ENCODE data around the gene TADA3.

Gene TADA3

DNA sequence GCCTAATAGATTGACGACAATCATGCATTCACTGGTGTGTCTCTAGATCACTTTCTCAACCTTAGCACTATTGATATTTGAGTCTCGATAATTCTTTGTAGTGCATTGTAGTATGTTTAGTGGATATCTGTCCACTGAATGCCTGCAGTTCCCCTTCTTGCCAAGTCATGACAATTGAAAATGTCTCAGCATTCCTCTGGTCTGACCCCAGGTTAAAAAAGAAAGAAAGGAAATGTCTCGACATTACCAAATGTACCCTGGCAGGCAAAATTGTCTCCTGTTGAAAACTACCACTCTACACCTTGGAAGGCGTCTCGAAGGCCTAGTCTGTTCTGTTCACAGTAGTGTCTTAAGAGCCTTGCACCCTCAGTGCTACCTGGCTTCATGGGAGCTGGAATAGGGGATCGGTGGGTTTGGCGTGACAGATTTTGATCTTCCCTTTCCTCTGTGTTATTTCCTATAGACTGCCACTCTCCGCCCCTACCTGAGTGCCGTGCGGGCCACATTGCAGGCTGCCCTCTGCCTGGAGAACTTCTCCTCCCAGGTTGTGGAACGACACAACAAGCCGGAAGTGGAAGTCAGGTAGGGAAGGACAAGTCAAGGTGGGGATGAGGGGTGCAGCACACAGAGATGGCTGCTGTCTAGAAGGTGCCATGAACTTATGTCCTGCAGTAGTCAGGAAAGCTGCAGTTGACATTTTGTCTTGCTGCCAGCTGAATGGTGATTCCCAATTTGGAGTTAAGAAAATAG lies 5.1 kb upstream of the TADA3 start:
- no peaks in the 10 kb centered on the region for H3K9me3 Mint-ChIP-seq
- no peaks in the 10 kb centered on the region for H3K27me3 Mint-ChIP-seq
- DNase-seq (no peak), ATAC-seq (no peak)
- peaks cover 31% of the 10 kb centered on the region for H3K4me1 Mint-ChIP-seq
- H3K4me3 Mint-ChIP-seq: no peak overlapping the region
- H3K27ac Mint-ChIP-seq: peak overlapping the region in 1 of 2 donors; percentile 69

DNA sequence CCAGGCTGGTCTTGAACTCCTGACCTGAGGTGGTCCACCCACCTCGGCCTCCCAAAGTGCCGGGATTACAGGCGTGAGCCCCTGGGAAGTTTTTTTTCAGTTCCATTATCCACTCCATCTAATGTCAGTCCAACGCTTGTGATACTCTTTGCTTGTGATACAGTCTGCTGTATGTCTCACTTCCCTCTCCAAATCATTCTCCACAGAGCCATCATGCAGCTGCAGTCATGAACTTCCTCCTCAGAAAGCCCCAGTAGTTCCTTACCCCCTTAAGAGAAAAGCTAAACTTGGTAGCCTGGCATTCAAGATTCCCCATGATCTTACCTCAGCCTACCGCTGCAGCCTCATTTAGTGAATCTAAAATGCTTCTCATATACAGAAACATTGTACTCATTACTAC lies 2.9 kb upstream of the TADA3 start:
- DNase-seq: no peak
- Mint-ChIP-seq H3K27ac (peak overlapping the region; percentile 72 to 93), H3K4me3 (peak overlapping the region; percentile 22 to 69), H3K4me1 (peaks cover 50% of the 10 kb centered on the region), H3K9me3 (no peaks in the 10 kb centered on the region), H3K27me3 (no peaks in the 10 kb centered on the region)
- ATAC-seq: no peak

DNA sequence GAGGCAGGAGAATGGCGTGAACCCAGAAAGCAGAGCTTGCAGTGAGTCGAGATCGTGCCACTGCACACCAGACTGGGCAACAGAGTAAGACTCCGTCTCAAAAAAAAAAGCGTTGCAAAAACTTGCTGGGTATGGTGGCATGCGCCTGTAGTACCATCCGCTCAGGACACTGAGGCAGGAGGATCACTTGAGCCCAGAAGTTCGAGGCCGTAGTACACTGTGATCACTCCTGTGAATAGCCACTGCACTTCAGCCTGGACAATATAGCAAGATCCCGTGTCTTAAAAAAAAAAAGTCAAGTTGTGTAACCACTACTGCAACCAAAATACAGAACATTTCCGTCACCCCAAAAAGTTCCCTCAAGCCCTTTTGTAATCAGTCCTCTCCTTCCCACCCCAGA lies 2.1 kb upstream of the TADA3 start:
- DNase-seq (no peak), ATAC-seq (no peak)
- peaks cover 58% of the 10 kb centered on the region for H3K4me1 Mint-ChIP-seq
- H3K27me3 Mint-ChIP-seq: no peaks in the 10 kb centered on the region
- H3K27ac Mint-ChIP-seq: peak overlapping the region; percentile 100
- peak overlapping the region; percentile 86 to 87 for H3K4me3 Mint-ChIP-seq
- H3K9me3 Mint-ChIP-seq: no peaks in the 10 kb centered on the region

DNA sequence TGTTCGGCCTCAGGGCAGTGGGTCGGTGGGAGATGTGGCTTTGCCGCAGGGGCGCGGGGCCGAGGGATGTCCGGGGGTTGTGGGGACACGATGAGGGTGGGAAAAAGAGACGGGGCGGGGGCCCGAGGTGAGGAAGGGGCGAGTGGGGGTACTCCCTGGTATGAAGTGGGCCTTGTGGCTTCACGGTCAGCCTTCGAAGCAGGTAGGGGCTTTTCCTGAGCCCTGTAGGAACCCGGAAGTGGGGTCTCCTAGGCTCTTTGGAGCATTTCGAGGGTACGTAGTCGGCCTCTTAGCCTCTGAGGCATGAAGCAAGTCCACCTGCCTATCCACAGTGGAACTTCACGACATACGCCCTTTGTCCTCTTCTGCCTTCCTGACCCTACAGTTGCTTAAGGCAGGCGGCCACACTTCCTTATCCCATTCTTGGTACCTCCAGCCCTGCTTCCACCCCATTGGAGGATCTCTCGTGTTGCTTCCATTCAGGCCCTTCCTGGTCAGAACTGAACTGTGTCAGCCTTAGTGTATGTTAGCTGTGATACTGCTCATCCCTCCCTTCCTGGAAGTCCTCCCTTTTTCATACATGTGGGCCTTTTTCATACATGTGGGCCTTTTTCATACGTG lies 998 bp upstream of the TADA3 start:
- peak in 1 of 2 donors; percentile 17 for DNase-seq
- Mint-ChIP-seq H3K4me1 (peaks cover 65% of the 10 kb centered on the region), H3K27ac (peak overlapping the region; percentile 100), H3K27me3 (no peaks in the 10 kb centered on the region), H3K9me3 (no peaks in the 10 kb centered on the region), H3K4me3 (peak overlapping the region; percentile 86 to 87)
- peak; percentile 10 for ATAC-seq

DNA sequence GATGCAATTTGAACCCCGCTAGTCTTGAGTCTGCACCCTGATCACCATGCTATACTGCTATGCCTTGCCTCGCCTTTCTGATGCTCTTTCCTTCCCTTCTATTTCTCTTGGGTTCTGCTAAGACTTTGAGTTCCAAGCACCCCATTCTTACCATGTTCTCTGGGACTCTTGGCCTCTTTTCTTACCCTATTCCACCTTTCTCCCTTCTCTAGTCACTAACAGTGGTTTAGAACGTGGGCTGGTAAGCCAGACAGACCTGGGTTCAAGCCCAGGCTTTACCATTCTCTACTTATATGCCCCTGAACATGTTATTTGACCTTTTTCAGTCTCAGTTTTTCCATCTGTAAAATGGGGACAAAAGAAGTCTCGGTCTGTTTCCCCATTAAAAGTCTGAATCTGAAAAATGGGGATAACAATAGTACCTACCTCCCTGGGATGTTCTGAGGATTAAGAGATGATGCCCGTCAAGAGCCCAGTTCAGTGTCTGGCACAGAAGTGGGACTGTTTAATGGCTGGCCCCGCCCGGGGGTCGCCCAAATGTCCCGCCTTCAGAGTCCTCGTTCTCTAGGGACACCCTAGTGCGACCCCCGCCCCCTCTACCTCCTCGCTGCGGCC lies 376 bp downstream of the TADA3 start:
- Mint-ChIP-seq H3K9me3 (no peaks in the 10 kb centered on the region), H3K27ac (peak overlapping the region; percentile 100), H3K4me3 (peak overlapping the region; percentile 86 to 87), H3K27me3 (no peaks in the 10 kb centered on the region), H3K4me1 (peaks cover 70% of the 10 kb centered on the region)
- DNase-seq: no peak
- no peak for ATAC-seq

DNA sequence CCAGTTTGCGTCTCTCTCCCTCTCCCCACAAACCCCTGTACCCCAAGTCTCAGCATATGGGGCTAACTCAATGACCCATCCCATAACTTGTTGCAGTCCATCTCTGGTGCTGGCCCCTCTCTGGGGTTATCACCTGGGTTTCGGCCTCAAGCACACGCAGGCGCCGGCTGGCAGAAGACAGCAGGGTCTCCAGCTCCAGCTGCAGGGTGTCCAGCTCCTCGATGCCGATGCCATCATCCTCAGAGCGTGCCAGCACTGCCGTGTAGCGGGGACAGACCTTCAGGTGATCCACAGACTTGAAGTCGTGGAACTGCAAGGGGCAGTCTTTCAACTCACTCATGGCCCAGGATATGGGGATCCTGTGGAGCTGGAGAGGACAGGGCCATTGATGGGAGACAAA lies 1.1 kb downstream of the TADA3 start:
- Mint-ChIP-seq H3K27me3 (no peaks in the 10 kb centered on the region), H3K27ac (no peak overlapping the region), H3K9me3 (no peaks in the 10 kb centered on the region), H3K4me3 (peak overlapping the region; percentile 86 to 87), H3K4me1 (peaks cover 77% of the 10 kb centered on the region)
- ATAC-seq (no peak), DNase-seq (no peak)

DNA sequence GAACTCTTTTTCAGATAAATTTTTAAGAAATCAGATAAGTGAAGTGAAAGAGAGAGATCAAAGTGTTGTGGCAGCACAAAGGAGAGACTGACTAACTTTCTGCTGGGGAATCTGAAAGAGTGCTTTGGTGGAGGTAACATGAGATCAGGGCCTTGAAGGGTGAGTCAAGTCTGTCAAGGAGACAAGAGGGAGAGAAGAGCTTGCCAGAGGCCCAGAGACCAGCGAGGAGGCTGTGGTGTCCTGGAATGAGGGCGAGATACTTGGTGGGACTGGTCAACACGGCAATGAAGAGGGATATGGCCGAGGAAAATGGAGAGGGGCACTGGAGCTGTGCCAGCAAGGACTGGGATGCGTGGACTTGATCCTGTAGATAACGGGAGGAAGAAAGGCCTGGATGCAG lies 4.6 kb downstream of the TADA3 start:
- Mint-ChIP-seq H3K27me3 (no peaks in the 10 kb centered on the region), H3K4me3 (peak overlapping the region; percentile 26 to 51), H3K27ac (peak overlapping the region in 1 of 2 donors; percentile 57), H3K9me3 (no peaks in the 10 kb centered on the region), H3K4me1 (peaks cover 65% of the 10 kb centered on the region)
- ATAC-seq (no peak), DNase-seq (no peak)

DNA sequence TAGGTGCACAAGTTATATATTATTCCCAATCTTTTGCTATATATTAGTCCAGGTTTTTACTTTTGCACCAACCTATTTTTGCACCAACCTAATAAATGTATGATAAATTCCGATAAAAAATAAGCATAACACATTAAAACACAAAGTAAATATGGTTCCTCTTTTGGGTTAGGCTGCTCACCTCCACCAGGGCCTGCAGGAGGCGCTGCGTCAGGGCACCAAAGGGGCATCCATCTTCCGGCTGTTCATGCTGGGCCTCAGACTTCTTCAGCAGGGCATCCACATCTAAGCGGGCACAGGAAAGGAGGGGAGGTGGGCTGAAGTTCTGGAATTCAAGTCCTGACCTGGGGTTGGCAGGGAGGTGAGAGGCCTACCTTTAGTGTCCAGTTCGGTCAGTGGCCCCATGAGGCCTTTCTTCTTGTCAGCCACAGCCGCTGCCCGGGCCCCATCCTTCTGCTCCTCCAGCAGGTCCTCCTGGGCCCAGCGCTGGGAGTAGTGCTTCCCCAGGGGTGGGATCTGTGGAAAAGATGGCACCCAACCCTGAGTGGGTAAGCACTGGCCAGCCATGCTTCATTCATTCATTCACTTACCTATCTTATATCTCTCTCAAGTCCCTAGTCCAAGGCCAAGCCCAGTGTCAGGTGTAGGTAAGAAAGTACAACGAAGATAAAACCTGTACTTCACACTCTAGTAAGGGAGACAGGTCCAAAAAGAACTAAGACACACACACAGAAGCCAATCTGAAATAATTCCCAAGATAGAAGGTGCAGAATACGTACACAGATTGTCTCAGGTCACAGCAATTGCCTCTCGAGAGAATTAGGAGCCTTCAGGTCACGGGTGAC lies 5.2 kb downstream of the TADA3 start:
- no peaks in the 10 kb centered on the region for H3K27me3 Mint-ChIP-seq
- peaks cover 71% of the 10 kb centered on the region for H3K4me1 Mint-ChIP-seq
- ATAC-seq: no peak
- peak overlapping the region; percentile 26 to 51 for H3K4me3 Mint-ChIP-seq
- DNase-seq: no peak
- no peaks in the 10 kb centered on the region for H3K9me3 Mint-ChIP-seq
- peak overlapping the region in 1 of 2 donors; percentile 57 for H3K27ac Mint-ChIP-seq

DNA sequence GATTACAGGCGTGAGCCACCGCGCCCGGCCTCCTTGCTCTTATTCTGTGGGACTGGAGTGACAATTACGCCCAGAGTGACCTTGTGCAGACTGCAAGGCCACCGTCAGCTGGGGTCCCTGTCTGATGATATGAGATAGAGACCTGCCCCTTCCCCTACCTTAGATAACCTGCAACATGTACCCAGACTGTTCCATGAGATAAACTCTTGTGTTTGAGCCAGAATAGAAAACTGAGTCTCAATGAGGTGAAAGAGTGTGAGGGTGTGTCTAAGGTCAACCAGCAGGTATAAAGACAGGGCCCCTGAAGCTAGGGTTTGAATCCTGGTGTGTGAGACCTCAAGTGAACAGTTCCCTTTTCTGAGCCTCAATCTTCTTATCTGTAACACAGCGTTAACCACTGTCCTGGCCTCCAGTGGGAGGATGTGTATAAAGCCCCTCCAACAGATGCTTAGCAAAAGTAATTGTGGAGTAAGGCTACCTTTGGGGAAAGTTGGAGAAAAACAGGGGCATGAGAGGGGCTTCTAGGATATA lies 6.0 kb downstream of the TADA3 start:
- Mint-ChIP-seq H3K4me1 (peaks cover 71% of the 10 kb centered on the region), H3K27me3 (no peaks in the 10 kb centered on the region), H3K27ac (peak overlapping the region in 1 of 2 donors; percentile 46), H3K4me3 (no peak overlapping the region), H3K9me3 (no peaks in the 10 kb centered on the region)
- DNase-seq (no peak), ATAC-seq (no peak)

DNA sequence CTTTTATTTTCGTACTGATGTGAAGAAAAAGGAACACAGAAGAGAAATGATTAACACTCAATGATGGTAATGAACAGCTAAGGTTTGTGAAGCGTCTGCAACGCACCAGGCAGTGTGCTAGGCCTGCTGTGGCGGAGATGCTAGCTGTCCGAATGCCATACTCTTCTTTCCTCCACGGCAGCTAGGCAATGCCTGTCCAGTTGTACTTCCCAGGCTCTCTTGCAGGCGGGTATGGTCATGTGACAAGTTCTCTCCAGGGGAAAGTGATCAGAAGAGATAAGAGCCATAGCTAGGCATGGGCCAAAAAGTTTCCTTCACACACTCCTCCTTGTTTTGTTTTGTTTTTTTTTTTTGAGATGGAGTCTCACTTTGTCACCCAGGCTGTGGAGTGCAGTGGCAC lies 6.7 kb downstream of the TADA3 start:
- Mint-ChIP-seq H3K27me3 (no peaks in the 10 kb centered on the region), H3K9me3 (no peaks in the 10 kb centered on the region), H3K27ac (peak overlapping the region in 1 of 2 donors; percentile 66), H3K4me1 (peaks cover 71% of the 10 kb centered on the region), H3K4me3 (no peak overlapping the region)
- ATAC-seq (no peak), DNase-seq (no peak)

DNA sequence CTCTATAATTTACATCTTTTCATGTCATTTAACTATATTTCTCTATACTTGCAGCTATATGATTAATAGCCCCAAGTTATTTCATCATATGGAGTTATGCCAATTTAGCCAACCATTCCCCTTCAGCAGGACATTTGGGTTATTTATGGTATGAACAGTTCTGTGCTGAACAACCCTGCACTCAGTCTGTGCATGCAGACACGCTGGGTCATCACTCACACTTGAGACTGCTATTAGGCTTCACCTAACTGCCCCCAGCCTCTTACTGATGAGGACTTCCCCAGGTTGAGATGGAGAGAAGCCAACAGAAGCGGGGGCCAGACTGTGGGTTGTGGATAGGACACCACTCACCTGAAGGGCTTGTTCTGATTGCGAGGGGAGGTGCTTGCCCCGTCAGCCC lies 7.3 kb downstream of the TADA3 start:
- no peak for ATAC-seq
- no peak for DNase-seq
- H3K4me1 Mint-ChIP-seq: peaks cover 71% of the 10 kb centered on the region
- no peak overlapping the region for H3K4me3 Mint-ChIP-seq
- no peak overlapping the region for H3K27ac Mint-ChIP-seq
- H3K9me3 Mint-ChIP-seq: no peaks in the 10 kb centered on the region
- no peaks in the 10 kb centered on the region for H3K27me3 Mint-ChIP-seq

DNA sequence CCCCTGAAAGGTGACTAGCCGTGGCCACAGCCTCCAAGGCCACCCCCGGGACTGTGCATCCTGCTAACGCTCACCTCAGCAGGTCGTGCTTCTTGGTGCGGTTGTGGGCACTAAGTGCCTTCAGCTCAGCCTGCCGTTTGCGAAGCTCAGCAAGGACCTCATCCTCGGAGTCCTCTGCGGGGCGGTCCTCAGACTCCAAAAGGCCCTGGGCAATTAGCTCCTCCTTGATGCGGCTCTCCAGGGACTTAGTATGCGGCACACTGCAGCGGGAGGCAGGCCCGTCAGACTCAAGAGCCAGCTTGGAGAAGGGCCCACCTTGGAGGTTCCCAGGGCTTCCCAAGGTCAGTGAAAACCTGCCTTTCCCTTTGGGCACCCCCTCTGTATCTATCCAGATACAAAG lies 8.3 kb downstream of the TADA3 start:
- ATAC-seq: no peak
- Mint-ChIP-seq H3K4me1 (peaks cover 71% of the 10 kb centered on the region), H3K9me3 (no peaks in the 10 kb centered on the region)

DNA sequence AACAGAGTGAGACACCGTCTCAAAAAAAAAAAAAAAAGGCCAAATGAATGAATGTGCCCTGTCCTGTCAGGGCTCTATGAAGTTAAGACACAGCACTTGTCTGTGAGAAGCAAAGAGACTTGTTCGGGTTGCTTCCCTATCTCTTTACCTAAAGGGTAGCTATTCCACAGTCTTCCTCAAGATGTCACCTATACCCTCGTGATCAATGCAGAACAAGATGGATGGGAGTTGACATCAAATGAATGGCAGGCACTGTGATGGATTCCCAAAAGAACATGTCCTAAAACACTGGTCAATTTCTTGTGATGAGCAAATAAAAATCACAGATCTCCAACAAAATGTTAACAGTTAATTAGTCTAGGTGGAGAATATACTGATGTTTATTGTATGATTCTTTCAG lies 9.5 kb downstream of the TADA3 start:
- Mint-ChIP-seq H3K9me3 (peaks cover 0 to under 1% of the 10 kb centered on the region in 2 donors), H3K4me1 (peaks cover 77% of the 10 kb centered on the region), H3K4me3 (no peak overlapping the region), H3K27me3 (no peaks in the 10 kb centered on the region), H3K27ac (no peak overlapping the region)
- ATAC-seq (no peak), DNase-seq (no peak)

More for the DNA sequence above, 8.3 kb downstream of the TADA3 start:
- no peaks in the 10 kb centered on the region for H3K27me3 Mint-ChIP-seq
- H3K27ac Mint-ChIP-seq: no peak overlapping the region
- DNase-seq: no peak
- H3K4me3 Mint-ChIP-seq: no peak overlapping the region

DNA sequence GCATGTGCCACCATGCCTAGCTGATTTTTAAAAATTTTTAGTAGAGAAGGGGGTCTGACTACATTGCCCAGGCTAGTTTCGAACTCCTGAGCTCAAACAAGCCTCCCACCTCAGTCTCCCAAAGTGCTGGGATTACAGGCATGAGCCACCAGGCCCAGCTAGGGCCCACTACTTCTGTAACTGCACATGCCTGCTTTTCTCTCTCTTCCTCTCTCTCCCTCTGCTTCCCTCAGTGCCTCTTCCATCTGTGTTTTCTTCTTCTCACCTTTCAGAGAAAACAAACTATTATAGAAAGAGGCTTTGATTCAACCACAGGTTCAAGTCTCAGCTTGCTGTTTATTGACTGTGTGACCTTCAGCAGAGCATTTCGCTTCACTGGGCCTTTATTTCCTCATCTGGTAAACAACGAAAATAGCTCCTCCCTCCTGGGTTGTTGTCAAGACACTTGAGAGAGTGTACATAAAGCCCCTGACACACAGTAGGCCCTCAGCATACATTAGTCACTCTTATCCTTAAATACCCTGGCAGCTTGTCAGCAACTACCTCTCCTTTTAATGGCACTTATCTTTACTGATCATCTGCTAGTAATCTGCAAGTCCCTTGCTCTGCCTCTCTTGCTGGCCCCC lies 10.2 kb downstream of the TADA3 start:
- peak overlapping the region in 1 of 2 donors; percentile 51 for H3K27ac Mint-ChIP-seq
- no peaks in the 10 kb centered on the region for H3K27me3 Mint-ChIP-seq
- H3K9me3 Mint-ChIP-seq: peaks cover 0 to 3% of the 10 kb centered on the region in 2 donors
- no peak overlapping the region for H3K4me3 Mint-ChIP-seq
- ATAC-seq (no peak), DNase-seq (no peak)
- H3K4me1 Mint-ChIP-seq: peaks cover 77% of the 10 kb centered on the region

DNA sequence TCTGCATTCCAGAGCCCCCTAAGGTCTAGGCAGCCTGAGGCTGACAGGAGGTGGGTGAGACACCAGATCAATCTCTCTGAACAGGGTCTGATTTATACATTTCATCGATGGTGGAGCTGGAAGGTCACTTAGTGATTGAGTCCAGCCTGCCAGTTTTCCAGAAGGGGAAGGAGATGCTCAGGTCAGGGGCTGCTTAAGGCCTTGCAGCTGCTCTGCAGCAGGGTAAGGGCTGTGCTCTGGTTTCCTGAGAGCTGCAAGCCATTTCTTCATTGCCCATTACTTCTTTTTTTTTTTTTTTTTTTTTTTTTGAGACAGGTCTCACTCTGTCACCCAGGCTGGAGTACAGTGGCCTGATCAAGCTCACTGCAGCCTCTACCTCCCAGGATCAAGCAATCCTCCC lies 10.7 kb downstream of the TADA3 start:
- Mint-ChIP-seq H3K9me3 (peaks cover 0 to 3% of the 10 kb centered on the region in 2 donors), H3K27me3 (no peaks in the 10 kb centered on the region), H3K27ac (peak overlapping the region in 1 of 2 donors; percentile 51), H3K4me1 (peaks cover 77% of the 10 kb centered on the region), H3K4me3 (no peak overlapping the region)
- no peak for DNase-seq
- ATAC-seq: no peak

Data from stimulated activated naive CD8-positive, alpha-beta T cell treated with anti-CD3 and anti-CD28 coated beads, Interleukin-15, amount 100 ng/mL, for 72 hours (primary cell).